Sigmoid colon (tissue), 3 donors: ENCODE measurements around the gene PRMT1.
"Not testable (repeated sequence)": the region's sequence is repeated elsewhere in the genome, so short reads cannot be mapped to it uniquely, and the experiment has no call there.

Experiments used
- POLR2A ChIP-seq, 2 donors: fragments of 450-650 bp; IDR thresholded peaks; one replicate each; pipeline ENCODE4 v1.6.1; 2016; ENCODE audit warnings: antibody characterized with exemption in 2 of 2, mild to moderate bottlenecking in 2 of 2, moderate library complexity in 2 of 2
- TF ChIP-seq, protein P1 (sequence below), 4 experiments: fragments of 450-650 bp in 3 of 4; fragments of 200-600 bp in 1 of 4; IDR thresholded peaks; one replicate each; pipeline ENCODE4 v1.5.1; 2016 to 2019; ENCODE audit warnings: antibody characterized with exemption in 4 of 4, mild to moderate bottlenecking in 3 of 4, moderate library complexity in 2 of 4

DNA sequence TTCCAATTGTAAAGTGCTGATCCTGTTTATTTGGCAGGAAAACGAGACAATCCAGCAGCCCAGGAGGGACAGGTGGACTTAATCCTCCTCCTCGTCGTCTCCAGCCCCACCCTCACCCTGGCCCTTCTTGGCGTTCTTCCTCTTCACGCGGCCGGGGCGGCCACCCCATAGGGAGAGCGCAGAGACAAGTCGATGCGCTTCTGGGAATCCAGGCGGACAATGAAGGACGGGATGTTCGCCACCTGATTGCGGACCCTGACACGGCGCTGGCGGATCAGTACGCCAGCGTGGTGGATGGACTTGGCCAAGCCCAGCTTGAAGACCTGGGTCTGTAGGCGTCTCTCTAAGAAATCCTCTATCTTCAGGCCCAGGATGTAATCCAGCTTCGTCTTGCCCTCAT lies 42.3 kb downstream of the PRMT1 start:
- TF ChIP-seq, protein P1, sequence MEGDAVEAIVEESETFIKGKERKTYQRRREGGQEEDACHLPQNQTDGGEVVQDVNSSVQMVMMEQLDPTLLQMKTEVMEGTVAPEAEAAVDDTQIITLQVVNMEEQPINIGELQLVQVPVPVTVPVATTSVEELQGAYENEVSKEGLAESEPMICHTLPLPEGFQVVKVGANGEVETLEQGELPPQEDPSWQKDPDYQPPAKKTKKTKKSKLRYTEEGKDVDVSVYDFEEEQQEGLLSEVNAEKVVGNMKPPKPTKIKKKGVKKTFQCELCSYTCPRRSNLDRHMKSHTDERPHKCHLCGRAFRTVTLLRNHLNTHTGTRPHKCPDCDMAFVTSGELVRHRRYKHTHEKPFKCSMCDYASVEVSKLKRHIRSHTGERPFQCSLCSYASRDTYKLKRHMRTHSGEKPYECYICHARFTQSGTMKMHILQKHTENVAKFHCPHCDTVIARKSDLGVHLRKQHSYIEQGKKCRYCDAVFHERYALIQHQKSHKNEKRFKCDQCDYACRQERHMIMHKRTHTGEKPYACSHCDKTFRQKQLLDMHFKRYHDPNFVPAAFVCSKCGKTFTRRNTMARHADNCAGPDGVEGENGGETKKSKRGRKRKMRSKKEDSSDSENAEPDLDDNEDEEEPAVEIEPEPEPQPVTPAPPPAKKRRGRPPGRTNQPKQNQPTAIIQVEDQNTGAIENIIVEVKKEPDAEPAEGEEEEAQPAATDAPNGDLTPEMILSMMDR (IDR thresholded peaks at IDR 0.05): not testable (repeated sequence)
- TF ChIP-seq POLR2A (IDR thresholded peaks at IDR 0.05): not testable (repeated sequence)
